ENCODE measurements around the gene TBX1.
"Not testable (repeated sequence)": the region's sequence is repeated elsewhere in the genome, so short reads cannot be mapped to it uniquely, and the experiment has no call there.

TBX1 gene

DNA sequence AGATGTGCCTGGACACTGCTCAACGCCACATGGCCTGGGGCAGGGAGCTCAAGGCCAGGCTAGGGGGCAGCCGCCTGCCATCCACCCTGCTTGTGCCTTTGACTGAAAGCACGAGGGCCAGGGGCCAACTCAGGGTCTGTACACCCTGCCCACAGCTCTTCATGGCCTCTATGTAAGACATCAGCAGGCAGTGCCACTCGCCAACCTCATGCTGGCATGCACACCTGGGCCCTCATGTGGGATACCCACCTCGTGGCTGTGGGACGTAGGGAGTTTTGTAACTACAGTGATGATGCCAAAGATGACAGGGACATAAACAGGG is 25.6 kb downstream of the TBX1 start:
- no peak for DNase-seq

GRCh38 chr22:19786959-19787848 is 26.6 kb downstream of the TBX1 start:
- no peak for DNase-seq

DNA sequence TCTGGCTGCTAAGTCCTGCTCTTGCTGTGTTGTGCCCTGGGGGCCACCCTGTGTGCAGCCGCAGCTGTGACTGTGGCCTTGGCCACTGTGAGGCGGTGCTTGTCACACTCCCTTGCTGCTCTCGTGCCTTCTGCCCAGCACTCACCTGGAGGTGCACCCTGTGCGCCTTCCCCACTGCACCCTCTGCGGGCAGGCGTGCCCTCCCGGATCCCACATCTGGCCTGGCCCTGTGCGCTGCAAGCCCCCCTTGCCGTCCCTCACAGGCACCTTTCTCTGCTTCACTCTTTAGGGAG is 27.2 kb downstream of the TBX1 start:
- no peak for DNase-seq

DNA sequence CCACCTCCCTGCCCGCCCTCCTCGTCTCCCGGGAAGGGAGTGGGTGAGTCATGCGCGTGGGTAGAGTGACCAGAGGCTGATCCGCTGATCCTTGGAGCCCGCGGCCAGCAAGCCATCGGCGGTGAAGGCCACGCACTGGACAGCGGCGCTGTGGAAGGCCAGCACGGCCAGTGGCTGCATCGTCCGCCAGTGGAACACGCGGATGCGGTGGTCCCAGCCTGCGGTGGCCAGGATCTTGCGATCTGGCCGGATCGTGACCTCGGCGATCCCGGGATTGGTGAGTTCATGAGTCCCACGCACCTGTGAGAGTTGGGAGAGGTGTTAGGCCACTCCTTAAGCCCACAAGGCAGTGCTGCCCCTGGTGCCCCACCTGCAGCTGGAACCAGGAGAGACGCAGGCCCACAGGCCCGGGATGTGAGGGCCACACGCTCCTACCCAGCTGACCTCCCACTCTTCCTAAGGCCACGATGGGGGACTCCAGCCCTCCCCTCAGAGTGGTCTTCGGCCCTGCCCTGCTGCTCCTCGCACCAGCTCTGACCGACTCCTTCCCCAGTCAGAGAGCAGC is 28.2 kb downstream of the TBX1 start:
- DNase-seq = no peak

GRCh38 chr22:19789406-19789805 is 28.8 kb downstream of the TBX1 start:
- no peak for DNase-seq

- no peak for DNase-seq
Observed at GRCh38 chr22:19789828-19790227, 29.2 kb downstream of the TBX1 start.

DNA sequence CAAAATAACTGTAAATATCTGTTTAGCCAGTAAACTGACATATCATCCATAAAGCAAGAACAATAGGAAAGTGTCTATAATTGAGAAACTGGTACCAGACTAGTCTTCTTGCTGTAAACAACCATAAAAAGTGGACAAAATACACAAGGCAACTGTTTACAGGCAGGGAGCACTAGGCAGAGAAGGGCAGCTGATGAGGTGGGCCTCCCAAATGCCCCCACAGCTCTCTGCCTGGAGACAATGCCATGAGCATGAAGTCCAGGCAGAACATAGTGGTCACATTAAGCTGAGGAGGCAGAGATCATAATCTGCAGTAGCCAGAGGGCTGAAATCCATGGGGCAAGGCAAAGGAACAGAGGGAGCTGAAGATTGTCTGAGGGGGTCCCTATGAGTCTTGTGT is 30.7 kb downstream of the TBX1 start:
- no peak for DNase-seq

DNA sequence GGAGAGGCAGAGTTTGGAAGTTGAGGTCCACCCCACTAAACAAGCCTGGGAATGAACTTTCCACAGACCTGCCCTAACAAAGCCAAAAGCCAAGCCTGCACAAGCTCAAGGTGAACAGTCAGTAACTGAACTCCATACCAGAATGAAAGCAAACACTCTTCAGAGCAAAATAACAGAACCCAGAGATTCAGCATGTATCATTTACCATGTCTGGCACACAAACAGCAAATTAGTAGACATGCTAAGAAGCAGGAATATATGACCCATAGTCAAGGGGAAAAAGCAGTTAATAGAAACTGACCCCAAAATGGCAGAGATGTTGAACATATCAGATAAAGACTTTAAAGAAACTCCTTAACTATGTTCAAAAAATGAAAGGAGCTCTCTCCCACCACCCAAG is 31.3 kb downstream of the TBX1 start:
- DNase-seq = no peak

- not testable (repeated sequence) for DNase-seq
Observed at GRCh38 chr22:19792383-19792896, 31.9 kb downstream of the TBX1 start.

DNA sequence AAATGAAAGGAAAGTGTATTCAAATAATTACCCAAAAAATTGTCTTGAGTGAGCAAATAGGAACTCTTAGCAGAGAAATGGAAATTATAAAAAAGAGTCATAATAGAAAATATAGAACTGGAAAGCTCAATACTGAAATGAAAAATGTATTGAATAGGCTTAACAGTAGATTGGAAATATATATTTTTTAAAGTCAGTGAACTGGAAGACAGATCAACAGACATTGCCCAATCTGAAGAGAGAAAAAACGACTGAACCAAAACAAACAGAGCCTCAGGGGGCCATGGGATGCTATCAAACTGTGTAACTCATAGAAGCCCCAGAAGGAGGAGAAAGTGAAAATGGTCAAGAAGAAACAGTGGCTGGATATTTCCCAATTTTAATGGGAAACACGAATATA is 32.6 kb downstream of the TBX1 start:
- no peak for DNase-seq

DNA sequence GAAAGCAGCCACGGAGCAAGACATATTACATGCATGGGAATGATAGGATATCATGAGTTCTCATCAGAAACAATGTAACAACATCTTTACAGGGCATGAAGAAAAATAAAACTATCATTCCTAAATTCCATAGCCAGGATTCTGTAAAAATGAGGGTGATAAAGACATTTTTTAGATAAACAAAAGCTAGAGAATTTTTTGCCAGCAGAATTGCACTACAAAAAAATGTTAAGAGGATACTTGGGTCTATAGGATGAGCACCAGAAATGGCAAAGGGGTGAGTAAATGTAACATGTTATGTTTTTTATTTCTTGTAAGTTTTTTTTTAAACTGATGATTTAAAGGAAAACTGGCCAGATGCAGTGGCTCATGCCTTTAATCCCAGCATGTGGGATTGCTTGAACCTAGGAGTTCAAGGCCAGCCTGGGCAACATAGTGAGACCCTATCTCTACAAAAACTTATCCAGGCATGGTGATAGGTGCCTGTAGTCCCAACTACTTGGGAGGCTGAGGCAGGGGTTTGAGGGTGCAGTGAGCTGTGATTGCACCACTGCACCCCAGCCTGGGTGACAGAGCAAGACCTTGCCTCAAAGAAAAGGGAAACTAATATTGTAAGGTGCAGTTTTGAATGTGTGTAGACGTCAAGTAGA is 33.2 kb downstream of the TBX1 start:
- DNase-seq = no peak

GRCh38 chr22:19795617-19796008 is 35.0 kb downstream of the TBX1 start:
- DNase-seq = no peak

GRCh38 chr22:19796160-19796559 is 35.6 kb downstream of the TBX1 start:
- no peak for DNase-seq

GRCh38 chr22:19797086-19798002 is 36.8 kb downstream of the TBX1 start:
- DNase-seq = no peak

- DNase-seq = no peak
Observed at GRCh38 chr22:19798003-19798665, 37.6 kb downstream of the TBX1 start.

- DNase-seq = no peak
Observed at GRCh38 chr22:19798891-19799293, 38.3 kb downstream of the TBX1 start.

GRCh38 chr22:19799322-19800190 is 39.0 kb downstream of the TBX1 start:
- no peak for DNase-seq

GRCh38 chr22:19800306-19800705 is 39.7 kb downstream of the TBX1 start:
- no peak for DNase-seq

GRCh38 chr22:19800761-19801244 is 40.2 kb downstream of the TBX1 start:
- no peak for DNase-seq

DNA sequence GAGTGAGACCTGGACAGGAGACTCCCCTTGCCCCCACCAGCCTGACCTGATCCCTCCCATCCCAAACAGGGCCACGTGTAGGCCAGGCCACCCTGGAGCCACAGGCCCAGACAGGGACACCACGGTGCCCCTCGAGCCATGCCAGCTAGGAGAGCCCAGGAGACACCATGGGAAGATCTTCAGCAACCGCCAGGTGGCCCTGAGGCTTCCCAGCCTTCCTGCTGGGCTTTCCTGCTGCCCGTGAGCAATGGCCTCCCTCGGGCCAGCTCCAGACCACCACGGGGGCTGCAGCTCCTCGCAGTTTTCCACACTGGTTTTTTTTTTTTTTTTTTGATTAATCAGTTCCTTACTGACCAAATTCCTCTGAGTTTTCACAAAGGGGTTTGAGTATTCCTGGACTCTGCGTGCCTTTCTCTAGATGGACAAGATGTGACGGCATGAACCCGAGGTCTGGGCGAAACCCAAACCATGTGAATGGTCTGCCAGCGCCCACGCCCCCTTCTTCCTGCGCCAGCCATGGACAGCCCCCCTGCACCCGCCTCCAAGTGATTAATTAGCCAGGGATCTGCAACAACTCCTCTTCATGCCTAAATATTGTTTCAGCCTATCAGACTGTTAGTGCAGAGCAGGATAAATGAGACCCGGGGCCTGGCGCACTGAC is 40.9 kb downstream of the TBX1 start:
- no peak for DNase-seq

Data from NCI-H2171 (cell line).